ENCODE measurements around the gene ZNF574.
"Not testable (repeated sequence)": the region's sequence is repeated elsewhere in the genome, so short reads cannot be mapped to it uniquely, and the experiment has no call there.

ZNF574 gene

GRCh38 chr19:42080764-42081375 lies 4.9 kb downstream of the ZNF574 start:
- DNase-seq = no peak

GRCh38 chr19:42081584-42082203 lies 5.7 kb downstream of the ZNF574 start:
- no peak for DNase-seq

- no peak for DNase-seq
Observed at GRCh38 chr19:42083537-42083936, 7.6 kb downstream of the ZNF574 start.

- no peak for DNase-seq
Observed at GRCh38 chr19:42086188-42086736, 10.3 kb downstream of the ZNF574 start.

GRCh38 chr19:42086770-42087550 lies 11.0 kb downstream of the ZNF574 start:
- DNase-seq = no peak

GRCh38 chr19:42088471-42089190 lies 12.7 kb downstream of the ZNF574 start:
- DNase-seq = no peak

- no peak for DNase-seq
Observed at GRCh38 chr19:42089191-42089750, 13.3 kb downstream of the ZNF574 start.

- no peak for DNase-seq
Observed at GRCh38 chr19:42089772-42090171, 13.8 kb downstream of the ZNF574 start.

GRCh38 chr19:42090672-42091071 lies 14.7 kb downstream of the ZNF574 start:
- no peak for DNase-seq

GRCh38 chr19:42091300-42091699 lies 15.3 kb downstream of the ZNF574 start:
- DNase-seq = no peak

- DNase-seq = no peak
Observed at GRCh38 chr19:42091742-42092141, 15.8 kb downstream of the ZNF574 start.

- DNase-seq = peak; percentile 56
Observed at GRCh38 chr19:42092350-42092749, 16.4 kb downstream of the ZNF574 start.

- DNase-seq = no peak
Observed at GRCh38 chr19:42093505-42093904, 17.5 kb downstream of the ZNF574 start.

- no peak for DNase-seq
Observed at GRCh38 chr19:42093926-42094325, 18.0 kb downstream of the ZNF574 start.

GRCh38 chr19:42095142-42095813 lies 19.3 kb downstream of the ZNF574 start:
- DNase-seq = no peak

- no peak for DNase-seq
Observed at GRCh38 chr19:42095814-42096230, 19.9 kb downstream of the ZNF574 start.

GRCh38 chr19:42096255-42096837 lies 20.4 kb downstream of the ZNF574 start:
- DNase-seq = no peak

- DNase-seq = no peak
Observed at GRCh38 chr19:42097461-42097860, 21.5 kb downstream of the ZNF574 start.

- DNase-seq = no peak
Observed at GRCh38 chr19:42098781-42099180, 22.8 kb downstream of the ZNF574 start.

- no peak for DNase-seq
Observed at GRCh38 chr19:42099336-42099925, 23.5 kb downstream of the ZNF574 start.

GRCh38 chr19:42100241-42100640 lies 24.3 kb downstream of the ZNF574 start:
- not testable (repeated sequence) for DNase-seq

All from CD4-positive, alpha-beta T cell treated with Interleukin-6 for 4 hours (primary cell).